GM12892 (cell line): Measurements from ENCODE around the gene ROPN1L.

ENCODE experiments used
- POLR2A ChIP-seq: IDR thresholded peaks from 2 replicates; pipeline ENCODE4 v1.6.1; 2011; ENCODE audit warnings: low read depth, low read length, control low read depth
- POLR2AphosphoS5 ChIP-seq: IDR thresholded peaks from 2 replicates; pipeline ENCODE4 v1.6.1; 2011; ENCODE audit warnings: low read depth, low read length, control low read depth

GRCh38 chr5:10465726-10466125, 24.0 kb downstream of the ROPN1L start:
- TF ChIP-seq POLR2AphosphoS5 (no peak), POLR2A (no peak)
